GM19395 (cell line): ENCODE data around the gene ZSCAN25.
"Not testable (repeated sequence)": the region's sequence is repeated elsewhere in the genome, so short reads cannot be mapped to it uniquely, and the experiment has no call there.

Source experiments
- ATAC-seq: cut with Tn5 transposase; IDR thresholded peaks from one replicate; pipeline ENCODE4 v1.9.1; 2021; ENCODE audit warnings: mild to moderate bottlenecking, moderate library complexity; ENCODE audit not compliant: unreplicated experiment

Gene ZSCAN25

DNA sequence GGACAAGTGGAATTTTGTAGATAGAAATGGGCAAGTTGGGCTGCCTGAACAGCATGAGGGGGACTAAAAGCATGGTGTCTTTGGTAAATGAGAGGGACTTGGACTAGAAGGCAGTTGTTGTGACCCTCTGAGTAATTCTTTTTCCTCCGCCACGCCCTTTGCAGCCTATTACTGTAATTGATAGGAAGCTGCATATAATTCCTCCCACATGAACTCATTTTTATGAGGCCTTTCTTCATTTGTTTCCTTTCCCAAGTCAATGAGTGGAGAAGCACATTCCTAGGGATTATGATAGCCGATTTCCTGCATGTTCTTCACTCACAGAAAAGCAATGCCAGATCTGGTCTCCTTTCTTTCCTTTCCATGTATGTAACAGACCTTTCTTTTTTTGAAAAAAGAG, 27.7 kb downstream of the ZSCAN25 start:
- no peak for ATAC-seq

DNA sequence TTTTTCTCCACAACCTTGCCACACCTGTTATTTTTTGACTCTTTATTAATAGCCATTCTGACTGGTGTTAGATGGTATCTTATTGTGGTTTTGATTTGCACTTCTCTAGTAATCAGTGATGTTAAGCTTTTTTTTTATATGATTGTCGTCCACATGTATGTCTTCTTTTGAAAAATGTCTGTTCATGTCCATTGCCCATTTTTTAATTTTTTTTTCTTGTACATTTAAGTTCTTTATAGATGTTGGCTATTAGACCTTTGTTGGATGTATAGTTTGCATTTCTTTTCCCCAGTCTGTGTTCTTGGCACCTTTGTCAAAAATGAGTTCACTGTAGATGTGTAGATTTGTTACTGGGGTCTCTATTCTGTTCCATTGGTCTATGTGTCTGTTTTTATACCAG, 28.8 kb downstream of the ZSCAN25 start:
- no peak for ATAC-seq

- no peak for ATAC-seq
These were observed 32.1 kb downstream of the ZSCAN25 start for GRCh38 chr7:99648843-99649242.

GRCh38 chr7:99651290-99651689, 34.5 kb downstream of the ZSCAN25 start:
- ATAC-seq: no peak

GRCh38 chr7:99652671-99653070, 35.9 kb downstream of the ZSCAN25 start:
- ATAC-seq: no peak

DNA sequence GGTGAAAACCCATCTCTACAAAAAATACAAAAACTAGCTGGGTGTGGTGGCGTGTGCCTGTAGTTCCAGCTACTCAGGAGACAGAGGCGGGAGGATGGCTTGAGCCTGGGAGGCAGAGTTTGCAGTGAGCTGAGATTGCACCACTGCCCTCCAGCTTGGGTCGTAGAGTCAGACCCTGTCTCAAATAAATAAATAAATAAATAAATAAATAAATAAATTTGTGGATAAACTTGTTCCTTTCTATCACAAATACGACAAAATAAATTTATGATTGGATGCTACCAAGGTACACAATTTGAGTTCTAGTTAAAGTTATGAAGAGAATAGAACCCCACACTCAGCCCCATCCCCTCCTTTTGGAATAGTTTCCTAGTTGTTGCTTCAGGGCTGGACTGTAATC, 36.5 kb downstream of the ZSCAN25 start:
- not testable (repeated sequence) for ATAC-seq

GRCh38 chr7:99653754-99654153, 37.0 kb downstream of the ZSCAN25 start:
- no peak for ATAC-seq

- not testable (repeated sequence) for ATAC-seq
These were observed 37.9 kb downstream of the ZSCAN25 start for GRCh38 chr7:99654626-99655025.

DNA sequence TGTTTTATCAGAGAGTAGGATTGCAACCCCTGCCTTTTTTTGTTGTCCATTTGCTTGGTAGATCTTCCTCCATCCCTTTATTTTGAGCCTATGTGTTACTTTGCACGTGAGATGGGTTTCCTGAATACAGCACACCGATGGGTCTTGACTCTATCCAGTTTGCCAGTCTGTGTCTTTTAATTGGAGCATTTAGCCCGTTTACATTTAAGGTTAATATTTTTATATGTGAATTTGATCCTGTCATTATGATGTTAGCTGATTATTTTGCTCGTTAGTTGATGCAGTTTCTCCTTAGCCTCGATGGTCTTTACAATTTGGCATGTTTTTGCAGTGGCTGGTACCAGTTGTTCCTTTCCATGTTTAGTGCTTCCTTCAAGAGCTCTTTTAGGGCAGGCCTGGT, 41.1 kb downstream of the ZSCAN25 start:
- not testable (repeated sequence) for ATAC-seq

GRCh38 chr7:99665312-99666012, 48.7 kb downstream of the ZSCAN25 start:
- ATAC-seq: no peak

DNA sequence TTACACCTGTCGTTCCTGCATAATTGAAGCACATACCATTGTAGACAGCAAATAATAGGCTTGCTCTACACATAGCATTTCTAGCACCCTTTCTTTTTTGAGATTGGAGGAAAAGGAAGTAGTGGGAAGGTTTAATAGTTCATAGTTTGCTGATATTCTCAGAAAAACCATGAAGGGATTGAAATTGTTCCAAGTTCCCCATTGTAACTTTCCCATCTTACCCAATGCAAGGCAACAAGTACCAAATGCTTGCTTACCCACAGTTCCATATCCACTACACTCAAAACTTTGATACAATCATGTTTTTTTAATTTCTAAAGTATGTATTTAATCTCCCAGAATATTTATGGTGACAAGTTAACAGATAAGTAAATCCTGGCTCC, 49.3 kb downstream of the ZSCAN25 start:
- no peak for ATAC-seq

DNA sequence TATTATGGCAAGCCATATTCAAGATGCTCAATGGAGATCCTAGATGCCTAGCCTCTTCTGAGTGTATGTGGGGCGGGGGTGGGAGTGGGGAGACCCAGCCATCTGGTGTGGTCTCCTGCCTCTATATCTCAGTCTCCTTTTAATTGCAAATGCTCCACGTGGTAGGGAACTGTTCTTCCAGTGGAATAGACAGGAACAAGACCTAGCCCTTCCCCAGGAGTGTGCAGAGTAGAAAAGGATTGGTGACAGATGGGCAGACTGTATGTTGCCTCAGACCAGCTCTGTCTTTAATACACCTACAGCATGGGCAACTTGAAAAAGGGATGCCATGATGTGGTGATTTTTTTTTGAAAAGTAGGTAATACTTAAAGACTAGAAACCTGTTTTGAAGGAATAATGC, 50.4 kb downstream of the ZSCAN25 start:
- ATAC-seq: no peak

- no peak for ATAC-seq
These were observed 51.8 kb downstream of the ZSCAN25 start for GRCh38 chr7:99668541-99668940.

- no peak for ATAC-seq
These were observed 53.0 kb downstream of the ZSCAN25 start for GRCh38 chr7:99669782-99670181.

DNA sequence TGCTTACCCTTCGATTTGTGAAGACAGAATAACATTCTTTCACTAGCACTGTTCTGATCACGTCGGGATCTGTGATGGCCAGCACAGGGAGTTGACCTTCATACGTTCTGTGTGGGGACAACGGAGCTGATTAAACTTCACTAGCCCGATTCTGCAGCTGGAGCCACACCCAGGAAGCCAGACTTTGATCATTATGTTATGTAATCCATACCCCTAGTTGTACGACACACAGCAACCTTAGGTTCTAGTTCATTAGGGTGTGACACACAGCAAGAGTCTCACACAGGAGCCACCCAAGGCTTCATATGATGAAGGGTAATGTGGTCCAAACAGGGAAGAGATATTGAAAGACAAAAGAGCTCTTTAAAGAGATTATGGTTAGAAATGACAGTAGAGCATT, 55.8 kb downstream of the ZSCAN25 start:
- no peak for ATAC-seq

GRCh38 chr7:99674995-99675742, 58.4 kb downstream of the ZSCAN25 start:
- no peak for ATAC-seq

DNA sequence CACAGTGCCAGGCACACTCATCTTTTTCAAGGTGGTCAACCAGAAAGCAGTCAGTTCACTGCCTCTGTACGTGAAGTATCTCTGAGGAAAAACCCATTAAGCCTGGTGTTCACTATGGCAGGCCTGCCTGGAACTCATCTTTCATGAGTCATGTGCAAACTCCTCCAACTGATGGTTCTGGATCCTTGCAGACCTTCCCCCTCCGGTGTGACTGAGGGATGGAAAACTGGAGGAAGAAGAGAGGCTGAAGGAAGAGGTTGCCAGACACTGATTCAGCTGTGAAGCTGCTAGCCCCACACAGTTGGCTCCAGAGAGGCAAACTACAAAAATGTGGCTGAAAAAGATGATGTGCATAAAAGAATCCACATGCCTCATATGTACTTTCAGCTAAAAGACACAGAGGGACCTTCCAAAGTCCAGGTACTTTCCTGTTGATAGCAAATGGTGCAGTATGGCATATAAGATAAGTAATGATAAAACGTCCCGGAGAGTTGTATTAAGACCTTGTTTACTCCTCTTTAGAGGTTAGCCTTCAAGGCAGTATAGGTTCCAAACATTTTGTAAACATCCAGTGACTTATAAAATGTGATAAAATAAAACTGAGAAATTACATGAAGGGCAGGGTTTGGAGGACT, 60.4 kb downstream of the ZSCAN25 start:
- no peak for ATAC-seq

DNA sequence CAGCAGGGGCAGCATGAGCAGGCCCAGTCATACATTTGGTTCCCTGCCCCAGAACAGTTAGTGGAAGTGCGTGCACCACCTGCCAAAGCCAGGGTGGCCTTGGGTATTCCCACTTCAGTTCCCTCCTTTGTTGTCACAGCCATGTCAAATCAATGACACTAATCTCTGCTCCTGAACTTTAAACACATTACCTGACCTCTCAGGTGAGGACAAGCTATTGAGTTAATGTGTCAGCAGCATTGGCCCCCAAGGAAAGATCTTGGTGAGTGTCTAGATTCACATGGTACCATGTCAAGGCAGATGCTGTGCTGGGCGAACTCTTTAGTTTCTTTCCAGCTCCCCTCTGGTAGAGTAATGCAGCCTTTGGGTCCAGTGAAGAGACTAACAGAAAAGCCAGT, 60.9 kb downstream of the ZSCAN25 start:
- ATAC-seq: no peak

DNA sequence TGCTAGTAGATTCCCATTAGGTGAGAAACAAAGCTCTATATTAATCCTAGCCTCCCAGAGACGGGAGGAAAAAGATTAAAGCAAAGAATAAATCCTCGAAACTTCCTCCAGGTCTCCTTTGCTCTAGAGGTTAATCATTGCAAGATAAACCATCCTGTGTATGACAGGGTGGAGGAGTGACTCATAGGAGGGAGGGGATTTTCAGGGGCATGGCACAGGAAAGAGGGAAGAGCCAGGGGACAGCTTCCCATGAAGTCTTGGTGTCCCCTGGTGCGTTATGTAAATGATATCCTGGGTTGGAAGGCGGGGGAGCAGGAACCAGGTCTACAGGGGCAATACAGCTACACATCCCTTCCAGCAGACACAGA, 62.3 kb downstream of the ZSCAN25 start:
- ATAC-seq: no peak

DNA sequence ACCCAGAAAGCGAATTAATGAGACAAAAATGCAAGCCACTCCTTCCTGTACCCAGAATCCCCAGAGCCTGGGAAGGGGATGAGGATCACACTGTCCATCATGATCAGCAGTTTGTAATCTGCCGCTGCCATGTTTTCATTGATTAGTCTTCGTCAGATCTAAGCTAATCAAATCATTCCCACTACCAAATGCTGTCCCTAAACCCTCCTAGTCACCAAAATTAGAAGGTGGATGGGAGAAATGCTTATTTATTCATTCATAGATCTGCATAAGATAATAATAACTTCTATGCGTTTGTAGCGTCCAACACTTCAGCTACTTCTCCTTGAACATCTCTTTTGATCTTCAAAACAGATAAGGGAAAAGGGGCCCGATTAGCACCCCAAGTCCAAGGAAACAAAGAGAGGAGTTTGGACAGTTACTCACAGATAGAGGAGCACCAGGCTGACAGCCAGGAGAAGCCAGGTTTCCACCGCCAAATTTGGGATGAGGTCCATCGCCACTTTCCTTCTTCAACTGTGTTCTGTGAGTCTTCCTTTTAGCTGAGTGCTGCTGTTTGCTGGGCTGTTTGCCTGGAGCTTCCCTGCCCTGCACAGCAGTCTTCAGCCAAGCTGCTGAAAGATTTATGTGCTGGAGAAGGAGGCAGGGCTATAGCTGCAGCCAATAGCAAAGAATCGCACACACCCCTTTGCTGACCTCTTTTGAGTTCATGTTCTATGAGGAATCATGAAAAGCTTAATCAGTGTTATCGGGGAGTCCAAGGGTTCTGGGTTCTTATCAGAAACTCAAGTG, 62.9 kb downstream of the ZSCAN25 start, which contains the start of gene CYP3A5:
CYP3A5 (minus strand) TSS at position 597 of the 792 bp plus-strand sequence; CDS start at position 497, 100 bp downstream.
- no peak for ATAC-seq
